GM19467 (cell line): ENCODE results near the gene SPDYC.

ENCODE experiments used
- ATAC-seq: cut with Tn5 transposase; IDR thresholded peaks from one replicate; pipeline ENCODE4 v1.9.1; 2021; ENCODE audit warnings: mild to moderate bottlenecking, moderate library complexity; ENCODE audit not compliant: unreplicated experiment

Gene SPDYC

GRCh38 chr11:65204646-65205601 is 34.9 kb downstream of the SPDYC start:
- no peak for ATAC-seq

GRCh38 chr11:65205602-65205967 is 35.6 kb downstream of the SPDYC start:
- no peak for ATAC-seq

- no peak for ATAC-seq
Measured at GRCh38 chr11:65206441-65206841, 36.4 kb downstream of the SPDYC start.

GRCh38 chr11:65206901-65207300 is 36.9 kb downstream of the SPDYC start:
- no peak for ATAC-seq

GRCh38 chr11:65207918-65208784 is 38.1 kb downstream of the SPDYC start:
- no peak for ATAC-seq

- no peak for ATAC-seq
Measured at GRCh38 chr11:65208785-65209710, 39.0 kb downstream of the SPDYC start.

- ATAC-seq: no peak
Measured at GRCh38 chr11:65209711-65210360, 39.8 kb downstream of the SPDYC start.

GRCh38 chr11:65210361-65210731 is 40.3 kb downstream of the SPDYC start:
- no peak for ATAC-seq

- no peak for ATAC-seq
Measured at GRCh38 chr11:65210748-65211147, 40.7 kb downstream of the SPDYC start.

- no peak for ATAC-seq
Measured at GRCh38 chr11:65211293-65212105, 41.5 kb downstream of the SPDYC start.

- no peak for ATAC-seq
Measured at GRCh38 chr11:65212226-65212801, 42.3 kb downstream of the SPDYC start.

- no peak for ATAC-seq
Measured at GRCh38 chr11:65213322-65214211, 43.5 kb downstream of the SPDYC start.

- no peak for ATAC-seq
Measured at GRCh38 chr11:65214212-65214845, 44.3 kb downstream of the SPDYC start.

GRCh38 chr11:65215441-65216076 is 45.5 kb downstream of the SPDYC start:
- ATAC-seq: no peak

- no peak for ATAC-seq
Measured at GRCh38 chr11:65216830-65217229, 46.8 kb downstream of the SPDYC start.

GRCh38 chr11:65217441-65218423 is 47.7 kb downstream of the SPDYC start:
- no peak for ATAC-seq
